HCT116 (cell line): ENCODE results near the gene KCNJ14. TPM values are rescaled to one million over a fixed set of nuclear protein-coding genes. Genes with fewer than 3 reads are reported as not detected.

ENCODE experiments used
- ATAC-seq: fragments of 200-7000 bp; cut with Tn5 transposase; 2 replicates; pipeline ENCODE4 v1.9.1; 2020; ENCODE audit warnings: mild to moderate bottlenecking, moderate library complexity
- BruUV-seq: library from RNA; stranded (reverse); fragments of 400-500 nt; replicated peaks from 2 replicates; lab custom pipeline; 2021; lab: Mats Ljungman, UMichigan
- CTCF ChIA-PET: fragments of 300-600 bp; sonication (Branson Sonifier 250); formaldehyde crosslinking; loops from one replicate; lab custom pipeline; 2021; ENCODE audit warnings: antibody characterized with exemption; lab: Charles Lee
- POLR2A ChIA-PET: fragments of 300-600, 350-600 bp; sonication (Branson Sonifier 250); formaldehyde crosslinking; loops from one replicate; lab custom pipeline; 2021; ENCODE audit warnings: antibody characterized with exemption; lab: Charles Lee
- RAD21 ChIA-PET, 2 experiments: fragments of 300-600 bp; sonication (Branson Sonifier 250); formaldehyde crosslinking; loops; one replicate each; lab custom pipeline; 2023; ENCODE audit warnings: low total read pairs in 2 of 2; ENCODE audit not compliant: uncharacterized antibody in 2 of 2, unreplicated experiment in 2 of 2, low non-redundant PET in 1 of 2; lab: Charles Lee
- DNase-seq: peaks from one replicate; pipeline ENCODE4 v3.0.0-alpha.2; 2010; ENCODE audit warnings: low read depth, low spot score
- H2AFZ ChIP-seq: fragments of 200-600 bp; shearing (Covaris generic), sonication (generic); 2 replicates; pipeline ENCODE4 v1.6.1; 2017; ENCODE audit warnings: low read depth, mixed run types, mixed read lengths, antibody characterized with exemption, low read length; ENCODE audit not compliant: poor library complexity, severe bottlenecking
- H3K27ac ChIP-seq: 2 replicates; pipeline ENCODE4 v1.5.1; 2012; ENCODE audit warnings: low read depth, low read length
- H3K27me3 ChIP-seq: fragments of 200-600 bp; sonication (generic); 2 replicates; pipeline ENCODE4 v1.6.1; 2016; ENCODE audit warnings: mixed run types, low read length, mixed read lengths; ENCODE audit not compliant: insufficient read depth
- H3K36me3 ChIP-seq, 2 experiments: fragments of 200-500 bp in 1 of 2; fragments of 200-600 bp in 1 of 2; sonication (Bioruptor generic) in 1 of 2; sonication (generic) in 1 of 2; 2 replicates each; pipeline versions ENCODE4 v1.5.1 to v1.6.1; 2014 to 2016; ENCODE audit warnings: low read length in 2 of 2, inconsistent platforms in 1 of 2, mixed read lengths in 1 of 2, mixed run types in 1 of 2; ENCODE audit not compliant: insufficient read depth in 2 of 2, control insufficient read depth in 1 of 2
- H3K4me1 ChIP-seq, 2 experiments: fragments of 200-600 bp in 1 of 2; sonication (generic) in 1 of 2; 2 replicates each; pipeline versions ENCODE4 v1.5.1 to v1.6.1; 2012 to 2017; ENCODE audit warnings: low read length in 2 of 2, inconsistent platforms in 1 of 2, mild to moderate bottlenecking in 1 of 2, mixed read lengths in 1 of 2, mixed run types in 1 of 2, moderate library complexity in 1 of 2; ENCODE audit not compliant: insufficient read depth in 2 of 2, control insufficient read depth in 1 of 2
- H3K4me2 ChIP-seq: fragments of 200-600 bp; sonication (generic); 2 replicates; pipeline ENCODE4 v1.6.1; 2017; ENCODE audit warnings: mixed run types, low read length, mixed read lengths
- H3K4me3 ChIP-seq, 2 experiments: fragments of 200-600 bp in 1 of 2; sonication (generic) in 1 of 2; replicated peaks in 1 of 2; 2 replicates each; pipeline ENCODE4 v1.5.1; 2011 to 2016; ENCODE audit warnings: low read length in 2 of 2, control low read depth in 1 of 2, low read depth in 1 of 2, mild to moderate bottlenecking in 1 of 2, mixed read lengths in 1 of 2, mixed run types in 1 of 2
- H3K79me2 ChIP-seq: fragments of 200-600 bp; sonication (generic); 2 replicates; pipeline ENCODE4 v1.6.1; 2017; ENCODE audit warnings: mild to moderate bottlenecking, mixed run types, low read length, moderate library complexity, mixed read lengths; ENCODE audit not compliant: insufficient read depth
- H3K9ac ChIP-seq: fragments of 200-600 bp; sonication (generic); 2 replicates; pipeline ENCODE4 v1.6.1; 2016; ENCODE audit warnings: low read length, mixed read lengths
- H3K9me2 ChIP-seq: fragments of 200-600 bp; sonication (generic), shearing (Covaris generic); 2 replicates; pipeline ENCODE4 v1.6.1; 2017; ENCODE audit warnings: mixed run types, mild to moderate bottlenecking, moderate library complexity; ENCODE audit not compliant: insufficient read depth
- H3K9me3 ChIP-seq, 2 experiments: fragments of 200-500 bp in 1 of 2; fragments of 200-600 bp in 1 of 2; sonication (Bioruptor generic) in 1 of 2; sonication (generic) in 1 of 2; 2 replicates each; pipeline ENCODE4 v1.6.1; 2014 to 2017; ENCODE audit warnings: low read length in 2 of 2, mixed read lengths in 2 of 2, inconsistent platforms in 1 of 2, low read depth in 1 of 2, mild to moderate bottlenecking in 1 of 2, mixed run types in 1 of 2, moderate library complexity in 1 of 2; ENCODE audit not compliant: control insufficient read depth in 1 of 2, insufficient read depth in 1 of 2
- H4K20me1 ChIP-seq: fragments of 200-600 bp; sonication (generic), shearing (Covaris generic); 2 replicates; pipeline ENCODE4 v1.6.1; 2017; ENCODE audit warnings: mixed run types, mild to moderate bottlenecking, moderate library complexity; ENCODE audit not compliant: insufficient read depth
- EGR1 ChIP-seq: IDR thresholded peaks from 2 replicates; pipeline ENCODE4 v1.6.1; 2012; ENCODE audit warnings: low read depth
- JUND ChIP-seq: IDR thresholded peaks from 2 replicates; pipeline ENCODE4 v1.6.1; 2012
- TCF7L2 ChIP-seq: IDR thresholded peaks from 2 replicates; pipeline ENCODE4 v1.7.0; 2011; ENCODE audit warnings: borderline replicate concordance, inconsistent platforms; ENCODE audit not compliant: insufficient read depth, insufficient read length; ENCODE audit errors: extremely low read depth
- YY1 ChIP-seq: IDR thresholded peaks from 2 replicates; pipeline ENCODE4 v1.6.1; 2011; ENCODE audit warnings: low read length, low read depth, moderate library complexity, mild to moderate bottlenecking; ENCODE audit not compliant: insufficient replicate concordance; ENCODE audit errors: extremely low read depth
- intact Hi-C: fragments of 100-400 bp; cut with micrococcal nuclease; formaldehyde crosslinking; loops from 2 replicates; pipeline ENCODE4 v1.10.0; 2022
- total RNA-seq: library from RNA; stranded (reverse); gene quantifications from one replicate; pipeline ENCODE4 v1.2.1, GENCODE V29; 2021; ENCODE audit not compliant: unreplicated experiment

KCNJ14 gene
- total RNA-seq, 1 experiment from 2014 or later: 2.5 TPM

- no peaks in the 10 kb centered on the region for H4K20me1 ChIP-seq
- ATAC-seq (peak; percentile 55), DNase-seq (no peak)
- no TSS peak for BruUV-seq
- intact Hi-C loops: no loop called here
- ChIA-PET CTCF (no interaction called here), RAD21 (no interaction called here), POLR2A (no interaction called here)
- peak overlapping the region; percentile 47 for H3K4me2 ChIP-seq
- H3K36me3 ChIP-seq: peaks cover 10 to 29% of the 10 kb centered on the region in 2 experiments; a peak in 3 of 4 replicates
- TF ChIP-seq EGR1: no peak
- peak; percentile 30; the same call in 1 of the 2 replicates for TF ChIP-seq JUND
- no peak overlapping the region for H3K4me3 ChIP-seq
- H3K9me2 ChIP-seq: no peaks in the 10 kb centered on the region
- H3K9me3 ChIP-seq: no peaks in the 10 kb centered on the region
- no peaks in the 10 kb centered on the region for H3K79me2 ChIP-seq
- no peak overlapping the region; the same call in 1 of the 2 replicates for H3K9ac ChIP-seq
- peaks cover 7 to 11% of the 10 kb centered on the region in 2 experiments for H3K4me1 ChIP-seq
- H2AFZ ChIP-seq: no peak overlapping the region
- no peaks in the 10 kb centered on the region for H3K27me3 ChIP-seq
- peak overlapping the region; percentile 59; the same call in 1 of the 2 replicates for H3K27ac ChIP-seq
Observed at GRCh38 chr19:48424694-48425219, 30.6 kb upstream of the KCNJ14 start.

- H3K4me1 ChIP-seq: peaks cover 7 to 11% of the 10 kb centered on the region in 2 experiments
- POLR2A ChIA-PET: no interaction called here
Observed at GRCh38 chr19:48428670-48429069, 26.7 kb upstream of the KCNJ14 start.

More at GRCh38 chr19:48428670-48429069, 26.7 kb upstream of the KCNJ14 start:
- no peaks in the 10 kb centered on the region for H3K9me2 ChIP-seq
- intact Hi-C loops: no loop called here
- H3K9me3 ChIP-seq: 0 out of 4 replicates have a peak, but pooled peaks cover 0 to 3% of the 10 kb centered on the region in 2 experiments
- CTCF ChIA-PET: no interaction called here
- H3K79me2 ChIP-seq: no peaks in the 10 kb centered on the region
- ATAC-seq (no peak), DNase-seq (no peak)
- H2AFZ ChIP-seq: no peak overlapping the region
- H4K20me1 ChIP-seq: no peaks in the 10 kb centered on the region
- no TSS peak for BruUV-seq
- H3K27ac ChIP-seq: no peak overlapping the region
- peaks cover 23 to 37% of the 10 kb centered on the region in 2 experiments for H3K36me3 ChIP-seq
- no peak overlapping the region for H3K4me3 ChIP-seq
- TF ChIP-seq TCF7L2: no peak
- TF ChIP-seq YY1: no peak
- H3K9ac ChIP-seq: no peak overlapping the region
- no peak overlapping the region for H3K4me2 ChIP-seq
- RAD21 ChIA-PET: no interaction called here
- no peaks in the 10 kb centered on the region for H3K27me3 ChIP-seq
